OCI-LY3 (cell line): ENCODE measurements around the gene ROBO1.
A peak's percentile ranks its signal among the peaks of the same experiment; 100 is the strongest.

ENCODE experiments used
- H2AFZ ChIP-seq: fragments of 200-600, 300-600 bp; shearing (Covaris generic); 2 replicates; pipeline ENCODE4 v1.6.0; 2014; ENCODE audit warnings: antibody characterized with exemption, low read depth, low read length
- H3K27ac ChIP-seq: fragments of 200-600, 300-600 bp; sonication (generic); 2 replicates; pipeline ENCODE4 v1.5.1; 2014; ENCODE audit warnings: mild to moderate bottlenecking, low read length, moderate library complexity, mixed read lengths
- H3K27me3 ChIP-seq: fragments of 200-600, 300-600 bp; sonication (generic); 2 replicates; pipeline ENCODE4 v1.6.1; 2014; ENCODE audit warnings: low read depth, low read length, mixed read lengths
- H3K36me3 ChIP-seq: fragments of 200-600, 300-600 bp; sonication (generic); replicated peaks from 2 replicates; pipeline ENCODE3; 2014; ENCODE audit warnings: low read depth, low read length, mixed read lengths
- H3K4me1 ChIP-seq: fragments of 300-600, 200-600 bp; sonication (generic); 2 replicates; pipeline ENCODE4 v1.6.1; 2014; ENCODE audit warnings: low read length, mixed read lengths
- H3K4me2 ChIP-seq: fragments of 200-600, 300-600 bp; sonication (generic); 2 replicates; pipeline ENCODE4 v1.6.1; 2014; ENCODE audit warnings: low read length, mixed read lengths
- H3K4me3 ChIP-seq: fragments of 300-600, 200-600 bp; sonication (generic); 2 replicates; pipeline ENCODE4 v1.5.1; 2014; ENCODE audit warnings: antibody characterized with exemption, mild to moderate bottlenecking, low read length, moderate library complexity
- H3K79me2 ChIP-seq: fragments of 300-600, 200-600 bp; shearing (Covaris generic); 2 replicates; pipeline ENCODE4 v1.6.1; 2014; ENCODE audit warnings: mild to moderate bottlenecking, low read length, mixed read lengths
- H3K9ac ChIP-seq: fragments of 300-600, 200-600 bp; shearing (Covaris generic); 2 replicates; pipeline ENCODE4 v1.6.0; 2014; ENCODE audit warnings: mild to moderate bottlenecking, low read length, moderate library complexity
- H3K9me3 ChIP-seq: fragments of 200-600, 300-600 bp; shearing (Covaris generic); 2 replicates; pipeline ENCODE4 v1.6.1; 2014; ENCODE audit warnings: low read length, mixed read lengths; ENCODE audit not compliant: insufficient read depth
- H4K20me1 ChIP-seq: fragments of 200-600, 300-600 bp; sonication (generic); 2 replicates; pipeline ENCODE4 v1.6.1; 2016; ENCODE audit warnings: low read length, mixed read lengths; ENCODE audit not compliant: insufficient read depth
- CTCF ChIP-seq: fragments of 200-600, 300-600 bp; sonication (generic); IDR thresholded peaks from 2 replicates; pipeline ENCODE4 v1.5.1; 2014; ENCODE audit warnings: antibody characterized with exemption, low read length, low read depth
- EZH2phosphoT487 ChIP-seq: fragments of 200-600 bp; shearing (Covaris generic); IDR thresholded peaks from 2 replicates; pipeline ENCODE4 v1.6.1; 2018; ENCODE audit warnings: antibody characterized with exemption, mixed run types, low read depth

The ROBO1 gene

GRCh38 chr3:78741066-78741645, 1026.6 kb downstream of the ROBO1 start:
- peaks cover 9% of the 10 kb centered on the region for H3K4me1 ChIP-seq
- no peak overlapping the region for H3K4me3 ChIP-seq
- no peaks in the 10 kb centered on the region for H3K9me3 ChIP-seq
- no peak overlapping the region for H3K27ac ChIP-seq
- H3K4me2 ChIP-seq, result no peak overlapping the region
- no peak overlapping the region for H3K9ac ChIP-seq
- no peaks in the 10 kb centered on the region for H3K27me3 ChIP-seq
- TF ChIP-seq CTCF (peak; percentile 55), EZH2phosphoT487 (no peak)
- no peak overlapping the region for H2AFZ ChIP-seq
- H4K20me1 ChIP-seq, result no peaks in the 10 kb centered on the region
- H3K79me2 ChIP-seq, result no peaks in the 10 kb centered on the region
- no peaks in the 10 kb centered on the region for H3K36me3 ChIP-seq

- H3K9ac ChIP-seq, result no peak overlapping the region
- no peak overlapping the region for H3K4me2 ChIP-seq
- H3K27ac ChIP-seq, result no peak overlapping the region
Observed at GRCh38 chr3:78738833-78739232, 1029.0 kb downstream of the ROBO1 start.

GRCh38 chr3:78737988-78738387, 1029.8 kb downstream of the ROBO1 start:
- Histone ChIP-seq H4K20me1 (no peaks in the 10 kb centered on the region), H3K9ac (no peak overlapping the region), H3K9me3 (no peaks in the 10 kb centered on the region), H3K36me3 (no peaks in the 10 kb centered on the region), H2AFZ (no peak overlapping the region), H3K4me1 (peaks cover 9% of the 10 kb centered on the region), H3K27ac (no peak overlapping the region), H3K27me3 (no peaks in the 10 kb centered on the region), H3K4me2 (no peak overlapping the region), H3K4me3 (no peak overlapping the region), H3K79me2 (no peaks in the 10 kb centered on the region)
- TF ChIP-seq EZH2phosphoT487 (no peak), CTCF (no peak)

More at GRCh38 chr3:78738833-78739232, 1029.0 kb downstream of the ROBO1 start:
- Histone ChIP-seq H3K79me2 (no peaks in the 10 kb centered on the region), H3K4me1 (peaks cover 9% of the 10 kb centered on the region), H4K20me1 (no peaks in the 10 kb centered on the region), H2AFZ (no peak overlapping the region), H3K4me3 (no peak overlapping the region), H3K27me3 (no peaks in the 10 kb centered on the region), H3K36me3 (no peaks in the 10 kb centered on the region), H3K9me3 (no peaks in the 10 kb centered on the region)
- TF ChIP-seq EZH2phosphoT487 (no peak), CTCF (no peak)

GRCh38 chr3:78736863-78737262, 1030.9 kb downstream of the ROBO1 start:
- H3K79me2 ChIP-seq, result no peaks in the 10 kb centered on the region
- no peaks in the 10 kb centered on the region for H3K9me3 ChIP-seq
- no peak overlapping the region for H3K4me3 ChIP-seq
- no peaks in the 10 kb centered on the region for H3K27me3 ChIP-seq
- no peaks in the 10 kb centered on the region for H4K20me1 ChIP-seq
- H3K4me1 ChIP-seq, result peaks cover 9% of the 10 kb centered on the region
- no peak overlapping the region for H3K27ac ChIP-seq
- H3K9ac ChIP-seq, result no peak overlapping the region
- H3K36me3 ChIP-seq, result no peaks in the 10 kb centered on the region
- H2AFZ ChIP-seq, result no peak overlapping the region
- 0 out of 2 replicates have a peak overlapping the region, but pooled peaks have one; percentile 16 for H3K4me2 ChIP-seq
- TF ChIP-seq CTCF (no peak), EZH2phosphoT487 (no peak)
